Activated CD8-positive, alpha-beta T cell treated with anti-CD3 and anti-CD28 coated beads for 36 hours (primary cell): ENCODE measurements around the gene HYCC2. TPM values are rescaled to one million over a fixed set of nuclear protein-coding genes. Genes with fewer than 3 reads are reported as not detected.
"Not testable (repeated sequence)": the region's sequence is repeated elsewhere in the genome, so short reads cannot be mapped to it uniquely, and the experiment has no call there.

Experiments used
- ATAC-seq: fragments of 200-7000 bp; cut with Tn5 transposase; one replicate; pipeline ENCODE4 v1.10.0; 2021; ENCODE audit warnings: mild to moderate bottlenecking, moderate library complexity
- CTCF ChIA-PET: fragments of 350-600 bp; sonication (Branson Sonifier 250); formaldehyde crosslinking; loops from one replicate; lab custom pipeline; 2021; ENCODE audit warnings: antibody characterized with exemption; lab: Charles Lee
- POLR2A ChIA-PET: fragments of 350-600 bp; sonication (Branson Sonifier 250); formaldehyde crosslinking; loops from one replicate; lab custom pipeline; 2021; ENCODE audit warnings: antibody characterized with exemption; lab: Charles Lee
- DNase-seq: peaks from one replicate; pipeline ENCODE4 v3.0.0-alpha.2; 2020
- H3K27ac Mint-ChIP-seq: one replicate; pipeline ENCODE4 v1.8.0; 2021; ENCODE audit warnings: mild to moderate bottlenecking, mixed read lengths
- H3K27me3 Mint-ChIP-seq: one replicate; pipeline ENCODE4 v1.8.0; 2021; ENCODE audit warnings: mixed read lengths
- H3K36me3 Mint-ChIP-seq: one replicate; pipeline ENCODE4 v1.8.0; 2021; ENCODE audit warnings: low read depth, mixed read lengths
- H3K4me1 Mint-ChIP-seq: one replicate; pipeline ENCODE4 v1.8.0; 2021; ENCODE audit warnings: low read depth, mixed read lengths
- H3K4me3 Mint-ChIP-seq: one replicate; pipeline ENCODE4 v1.8.0; 2021; ENCODE audit warnings: mild to moderate bottlenecking, moderate library complexity, mixed read lengths
- H3K9me3 Mint-ChIP-seq: one replicate; pipeline ENCODE4 v1.8.0; 2021; ENCODE audit warnings: mixed read lengths
- intact Hi-C: fragments of 100-400 bp; cut with micrococcal nuclease; formaldehyde crosslinking; loops from one replicate; pipeline ENCODE4 v1.10.0; 2022
- total RNA-seq, 2 experiments: library from RNA; stranded (reverse); gene quantifications; one replicate each; pipeline ENCODE4 v1.2.3, GENCODE V29; 2021
- TF ChIP-seq, protein P1 (sequence below): fragments of 200-600 bp; IDR thresholded peaks from one replicate; pipeline ENCODE4 v1.8.0; 2022; ENCODE audit warnings: antibody characterized with exemption, mild to moderate bottlenecking

Gene HYCC2
- total RNA-seq, 2 experiments from 2014 or later: 24.7 to 26.9 TPM

DNA sequence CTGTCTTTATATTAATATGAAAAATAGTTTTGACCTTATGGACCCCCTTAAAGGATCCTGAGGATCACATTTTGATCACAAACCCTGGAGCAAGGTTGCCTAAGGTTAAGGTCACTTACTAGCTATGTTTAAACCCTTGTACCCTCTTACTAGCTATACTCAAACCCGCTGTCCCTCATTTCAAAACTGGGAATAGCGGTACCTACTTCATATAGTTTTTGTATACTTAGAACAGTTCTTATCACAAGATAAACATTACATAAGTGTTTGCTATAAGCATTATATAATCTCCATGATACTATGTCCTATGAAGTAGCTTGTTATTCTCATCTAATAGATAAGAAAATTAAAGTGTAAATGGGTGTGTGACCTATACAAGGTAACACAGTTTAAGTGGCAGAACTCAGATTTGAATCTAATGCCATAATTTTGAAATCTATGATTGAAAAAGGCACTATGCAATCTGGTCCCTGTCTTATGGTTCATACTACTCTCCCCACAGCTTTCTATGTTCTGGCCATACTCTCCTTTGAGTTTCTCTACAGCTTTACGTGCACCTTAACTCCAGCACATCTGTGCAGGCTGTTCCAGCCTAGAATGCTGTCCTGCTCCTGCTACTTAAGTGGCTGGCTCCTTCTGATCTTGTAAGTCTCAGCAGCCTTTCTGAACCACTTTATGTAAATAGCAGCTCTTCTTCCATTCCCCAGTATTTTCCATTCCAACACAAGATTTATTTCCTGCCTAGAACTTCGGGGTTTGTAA, 30.4 kb downstream of the HYCC2 start:
- peaks cover 5% of the 10 kb centered on the region for H3K4me1 Mint-ChIP-seq
- H3K36me3 Mint-ChIP-seq: peaks cover 40% of the 10 kb centered on the region
- no peak for ATAC-seq
- H3K27ac Mint-ChIP-seq: peak overlapping the region; percentile 10
- DNase-seq: no peak
- peaks cover 9% of the 10 kb centered on the region for H3K9me3 Mint-ChIP-seq
- CTCF ChIA-PET: interaction anchor here (0.6 to 1.5 kb wide), 5 partner anchors 13 to 191 kb away, joined by 3 to 5 read pairs (median 3); no protein-coding TSS in a partner anchor
- H3K4me3 Mint-ChIP-seq: no peak overlapping the region
- H3K27me3 Mint-ChIP-seq: no peaks in the 10 kb centered on the region
- intact Hi-C loops: no loop called here
- TF ChIP-seq, protein P1, sequence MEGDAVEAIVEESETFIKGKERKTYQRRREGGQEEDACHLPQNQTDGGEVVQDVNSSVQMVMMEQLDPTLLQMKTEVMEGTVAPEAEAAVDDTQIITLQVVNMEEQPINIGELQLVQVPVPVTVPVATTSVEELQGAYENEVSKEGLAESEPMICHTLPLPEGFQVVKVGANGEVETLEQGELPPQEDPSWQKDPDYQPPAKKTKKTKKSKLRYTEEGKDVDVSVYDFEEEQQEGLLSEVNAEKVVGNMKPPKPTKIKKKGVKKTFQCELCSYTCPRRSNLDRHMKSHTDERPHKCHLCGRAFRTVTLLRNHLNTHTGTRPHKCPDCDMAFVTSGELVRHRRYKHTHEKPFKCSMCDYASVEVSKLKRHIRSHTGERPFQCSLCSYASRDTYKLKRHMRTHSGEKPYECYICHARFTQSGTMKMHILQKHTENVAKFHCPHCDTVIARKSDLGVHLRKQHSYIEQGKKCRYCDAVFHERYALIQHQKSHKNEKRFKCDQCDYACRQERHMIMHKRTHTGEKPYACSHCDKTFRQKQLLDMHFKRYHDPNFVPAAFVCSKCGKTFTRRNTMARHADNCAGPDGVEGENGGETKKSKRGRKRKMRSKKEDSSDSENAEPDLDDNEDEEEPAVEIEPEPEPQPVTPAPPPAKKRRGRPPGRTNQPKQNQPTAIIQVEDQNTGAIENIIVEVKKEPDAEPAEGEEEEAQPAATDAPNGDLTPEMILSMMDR: no peak
- POLR2A ChIA-PET: interaction anchor here (1.6 kb wide), 1 partner anchor 9 kb away, joined by 4 read pairs; no protein-coding TSS in a partner anchor

DNA sequence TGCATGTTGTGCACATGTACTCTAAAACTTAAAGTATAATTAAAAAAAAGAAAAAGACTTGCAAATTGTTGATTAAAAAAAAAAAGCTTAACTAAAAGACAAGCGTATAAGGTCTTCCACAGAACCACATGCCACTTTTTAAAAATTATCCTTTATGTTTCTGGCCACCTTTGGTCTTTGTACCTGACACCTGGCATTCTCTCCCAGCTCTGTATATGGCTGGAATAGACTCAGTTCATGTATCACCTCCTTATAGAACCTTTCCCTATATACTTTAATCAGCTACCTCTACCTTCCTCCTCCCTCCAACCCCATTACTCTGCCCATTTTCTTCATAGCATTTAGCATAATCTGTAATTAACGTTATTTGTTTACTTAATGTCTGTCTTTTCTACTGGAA, 32.6 kb downstream of the HYCC2 start:
- Mint-ChIP-seq H3K27me3 (no peaks in the 10 kb centered on the region), H3K36me3 (peaks cover 47% of the 10 kb centered on the region), H3K27ac (no peak overlapping the region), H3K4me3 (no peak overlapping the region), H3K4me1 (peaks cover 4% of the 10 kb centered on the region), H3K9me3 (peaks cover 12% of the 10 kb centered on the region)
- DNase-seq: no peak
- CTCF ChIA-PET: no interaction called here
- TF ChIP-seq, protein P1: no peak
- POLR2A ChIA-PET: no interaction called here
- ATAC-seq: no peak
- intact Hi-C loops: no loop called here

DNA sequence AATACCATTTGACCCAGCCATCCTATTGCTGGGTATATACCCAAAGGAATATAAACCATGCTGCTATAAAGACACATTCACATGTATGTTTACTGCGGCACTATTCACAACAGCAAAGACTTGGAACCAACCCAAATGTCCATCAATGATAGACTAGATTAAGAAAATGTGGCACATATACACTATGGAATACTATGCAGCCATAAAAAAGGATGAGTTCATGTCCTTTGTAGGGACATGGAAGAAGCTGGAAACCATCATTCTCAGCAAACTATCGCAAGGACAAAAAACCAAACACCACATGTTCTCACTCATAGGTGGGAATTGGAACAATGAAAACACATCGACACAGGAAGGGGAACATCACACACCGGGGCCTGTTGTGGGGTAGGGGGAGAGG, 33.1 kb downstream of the HYCC2 start:
- H3K27me3 Mint-ChIP-seq, DNase-seq, ATAC-seq, intact Hi-C loops, H3K4me3 Mint-ChIP-seq, H3K27ac Mint-ChIP-seq, H3K4me1 Mint-ChIP-seq, POLR2A ChIA-PET, CTCF ChIA-PET: not testable (repeated sequence)
- H3K9me3 Mint-ChIP-seq: peaks cover 12% of the 10 kb centered on the region
- peaks cover 43% of the 10 kb centered on the region for H3K36me3 Mint-ChIP-seq

DNA sequence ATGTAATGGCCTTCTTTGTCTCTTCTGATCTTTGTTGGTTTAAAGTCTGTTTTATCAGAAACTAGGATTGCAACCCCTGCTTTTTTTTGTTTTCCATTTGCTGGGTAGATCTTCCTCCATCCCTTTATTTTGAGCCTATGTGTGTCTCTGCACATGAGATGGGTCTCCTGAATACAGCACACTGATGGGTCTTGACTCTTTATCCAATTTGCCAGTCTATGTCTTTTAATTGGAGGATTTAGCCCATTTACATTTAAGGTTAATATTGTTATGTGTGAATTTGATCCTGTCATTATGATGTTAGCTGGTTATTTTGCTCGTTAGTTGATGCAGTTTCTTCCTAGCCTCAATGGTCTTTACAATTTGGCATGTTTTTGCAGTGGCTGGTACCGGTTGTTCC, 37.1 kb downstream of the HYCC2 start:
- H3K9me3 Mint-ChIP-seq: peaks cover 12% of the 10 kb centered on the region
- H3K27me3 Mint-ChIP-seq, DNase-seq, ATAC-seq, H3K27ac Mint-ChIP-seq, CTCF ChIA-PET, POLR2A ChIA-PET, H3K4me1 Mint-ChIP-seq, H3K4me3 Mint-ChIP-seq, intact Hi-C loops: not testable (repeated sequence)
- peaks cover 40% of the 10 kb centered on the region for H3K36me3 Mint-ChIP-seq

DNA sequence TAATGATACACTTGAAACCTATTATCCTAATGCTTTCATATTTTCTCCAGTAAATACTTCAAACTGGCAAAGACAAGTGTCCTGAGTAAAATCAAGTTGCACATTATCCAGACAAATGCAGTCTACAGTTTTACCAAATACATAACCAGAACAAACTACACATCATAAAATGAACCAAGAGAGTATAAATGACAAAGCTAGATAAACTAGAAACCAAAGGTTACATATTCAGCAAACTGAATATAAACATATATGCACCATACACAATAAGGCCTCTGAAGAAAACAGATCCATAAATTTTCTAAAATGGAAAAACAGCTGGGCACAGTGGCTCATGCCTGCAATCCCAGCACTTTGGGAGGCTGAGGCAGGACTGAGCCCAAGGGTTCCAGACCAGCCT, 47.0 kb downstream of the HYCC2 start:
- TF ChIP-seq, protein P1: no peak
- intact Hi-C loops: no loop called here
- peaks cover 3% of the 10 kb centered on the region for H3K9me3 Mint-ChIP-seq
- H3K27ac Mint-ChIP-seq: no peak overlapping the region
- DNase-seq (no peak), ATAC-seq (no peak)
- POLR2A ChIA-PET: no interaction called here
- CTCF ChIA-PET: interaction anchor here (2.1 to 2.7 kb wide), 2 partner anchors 45 to 153 kb away, joined by 6 to 7 read pairs; no protein-coding TSS in a partner anchor
- no peaks in the 10 kb centered on the region for H3K27me3 Mint-ChIP-seq
- H3K4me1 Mint-ChIP-seq: peaks cover 35% of the 10 kb centered on the region
- peaks cover 26% of the 10 kb centered on the region for H3K36me3 Mint-ChIP-seq
- no peak overlapping the region for H3K4me3 Mint-ChIP-seq

DNA sequence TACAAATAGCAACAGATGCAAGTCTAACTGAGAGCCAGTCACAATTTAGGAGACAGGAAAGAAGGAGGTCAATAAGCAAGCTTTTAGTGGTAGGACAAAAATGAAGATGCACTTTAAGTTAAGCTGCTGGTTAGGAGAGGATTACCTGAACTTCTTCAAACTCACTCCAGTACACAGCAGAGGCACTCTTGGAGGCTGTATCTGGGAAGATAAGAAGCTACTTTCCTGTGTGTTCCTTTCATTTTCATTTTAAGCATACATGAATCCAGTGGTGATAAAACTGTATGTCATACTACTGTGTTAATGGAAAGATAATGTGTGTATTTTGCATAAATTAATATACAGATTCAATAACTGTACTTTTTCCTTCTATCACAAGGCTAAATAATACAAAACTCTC, 49.6 kb downstream of the HYCC2 start:
- ATAC-seq: peak; percentile 30
- peaks cover 18% of the 10 kb centered on the region for H3K4me1 Mint-ChIP-seq
- TF ChIP-seq, protein P1: no peak
- no peaks in the 10 kb centered on the region for H3K9me3 Mint-ChIP-seq
- ChIA-PET CTCF (interaction anchor here (1.2 to 1.3 kb wide), 2 partner anchors 47 to 120 kb away, joined by 3 read pairs; no protein-coding TSS in a partner anchor), POLR2A (interaction anchor here (1.0 kb wide), 1 partner anchor 105 kb away, joined by 3 read pairs; no protein-coding TSS in a partner anchor)
- peaks cover 16% of the 10 kb centered on the region for H3K36me3 Mint-ChIP-seq
- H3K4me3 Mint-ChIP-seq: no peak overlapping the region
- intact Hi-C loops: no loop called here
- peak overlapping the region; percentile 68 for H3K27ac Mint-ChIP-seq
- DNase-seq: no peak
- H3K27me3 Mint-ChIP-seq: no peaks in the 10 kb centered on the region
